ENCODE measurements around the gene CADPS. TPM values are rescaled to one million over a fixed set of nuclear protein-coding genes. Genes with fewer than 3 reads are reported as not detected.

The CADPS gene
- total and polyA plus RNA-seq, 2 experiments from 2014 or later: 2.8 to 8.1 TPM

DNA sequence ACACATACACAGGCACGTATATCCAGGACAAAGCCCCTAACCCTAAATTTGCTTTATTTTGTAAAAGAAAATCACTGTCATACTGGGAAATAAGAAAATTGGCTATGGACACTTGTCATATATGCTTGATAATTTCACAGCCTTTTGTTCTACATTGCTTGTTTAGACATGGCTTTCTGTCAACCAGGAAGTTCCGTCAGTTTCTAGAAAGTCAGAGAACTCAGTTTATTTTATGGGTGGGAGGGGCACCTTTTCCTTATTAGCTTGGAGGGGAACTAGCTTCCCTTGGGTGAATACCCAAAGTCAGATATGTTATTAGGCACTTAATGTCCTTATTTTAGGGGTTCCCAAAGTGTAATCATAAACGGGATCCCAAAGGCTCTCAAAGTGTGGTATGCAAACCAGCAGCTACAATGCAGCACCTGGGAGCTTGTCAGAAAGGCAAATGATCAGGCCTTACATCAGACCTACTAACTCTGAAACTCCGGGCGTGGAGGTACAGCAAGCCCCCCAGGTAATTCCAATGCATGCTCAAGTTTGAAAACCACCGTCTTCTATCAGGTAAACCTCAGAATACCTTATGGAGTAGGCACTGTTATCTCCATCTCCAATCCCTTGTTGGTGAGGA lies 50.1 kb downstream of the CADPS start:
- Histone ChIP-seq H3K9me3 (ENCODE audit: low read depth) (no peaks in the 10 kb centered on the region), H3K4me1 (ENCODE audit: insufficient read depth) (no peaks in the 10 kb centered on the region), H3K36me3 (replicated peaks; ENCODE audit: insufficient read depth, low read depth) (no peaks in the 10 kb centered on the region), H3K4me2 (no peak overlapping the region), H3K27me3 (no peaks in the 10 kb centered on the region), H3K79me2 (no peaks in the 10 kb centered on the region), H2AFZ (no peak overlapping the region), H3K27ac (no peak overlapping the region), H4K20me1 (ENCODE audit: insufficient read depth, poor library complexity, severe bottlenecking) (no peaks in the 10 kb centered on the region), H3K4me3 (no peak overlapping the region), H3K9me2 (replicated peaks; ENCODE audit: insufficient read depth) (no peaks in the 10 kb centered on the region)
- DNase-seq (ENCODE audit: low spot score): no peak
- WGBS (ENCODE audit: low lambda C conversion rate, missing lambda C conversion rate): 86% methylated on average over 6 of the region's 6 CpGs
- TF ChIP-seq EZH2phosphoT487 (IDR thresholded peaks at IDR 0.05; ENCODE audit: low read depth, severe bottlenecking, unreplicated experiment) (no peak), EZH2 (IDR thresholded peaks at IDR 0.05; ENCODE audit: borderline replicate concordance) (no peak)
- TF ChIP-seq, protein P1, sequence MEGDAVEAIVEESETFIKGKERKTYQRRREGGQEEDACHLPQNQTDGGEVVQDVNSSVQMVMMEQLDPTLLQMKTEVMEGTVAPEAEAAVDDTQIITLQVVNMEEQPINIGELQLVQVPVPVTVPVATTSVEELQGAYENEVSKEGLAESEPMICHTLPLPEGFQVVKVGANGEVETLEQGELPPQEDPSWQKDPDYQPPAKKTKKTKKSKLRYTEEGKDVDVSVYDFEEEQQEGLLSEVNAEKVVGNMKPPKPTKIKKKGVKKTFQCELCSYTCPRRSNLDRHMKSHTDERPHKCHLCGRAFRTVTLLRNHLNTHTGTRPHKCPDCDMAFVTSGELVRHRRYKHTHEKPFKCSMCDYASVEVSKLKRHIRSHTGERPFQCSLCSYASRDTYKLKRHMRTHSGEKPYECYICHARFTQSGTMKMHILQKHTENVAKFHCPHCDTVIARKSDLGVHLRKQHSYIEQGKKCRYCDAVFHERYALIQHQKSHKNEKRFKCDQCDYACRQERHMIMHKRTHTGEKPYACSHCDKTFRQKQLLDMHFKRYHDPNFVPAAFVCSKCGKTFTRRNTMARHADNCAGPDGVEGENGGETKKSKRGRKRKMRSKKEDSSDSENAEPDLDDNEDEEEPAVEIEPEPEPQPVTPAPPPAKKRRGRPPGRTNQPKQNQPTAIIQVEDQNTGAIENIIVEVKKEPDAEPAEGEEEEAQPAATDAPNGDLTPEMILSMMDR (IDR thresholded peaks at IDR 0.05; ENCODE audit: poor library complexity): no peak

DNA sequence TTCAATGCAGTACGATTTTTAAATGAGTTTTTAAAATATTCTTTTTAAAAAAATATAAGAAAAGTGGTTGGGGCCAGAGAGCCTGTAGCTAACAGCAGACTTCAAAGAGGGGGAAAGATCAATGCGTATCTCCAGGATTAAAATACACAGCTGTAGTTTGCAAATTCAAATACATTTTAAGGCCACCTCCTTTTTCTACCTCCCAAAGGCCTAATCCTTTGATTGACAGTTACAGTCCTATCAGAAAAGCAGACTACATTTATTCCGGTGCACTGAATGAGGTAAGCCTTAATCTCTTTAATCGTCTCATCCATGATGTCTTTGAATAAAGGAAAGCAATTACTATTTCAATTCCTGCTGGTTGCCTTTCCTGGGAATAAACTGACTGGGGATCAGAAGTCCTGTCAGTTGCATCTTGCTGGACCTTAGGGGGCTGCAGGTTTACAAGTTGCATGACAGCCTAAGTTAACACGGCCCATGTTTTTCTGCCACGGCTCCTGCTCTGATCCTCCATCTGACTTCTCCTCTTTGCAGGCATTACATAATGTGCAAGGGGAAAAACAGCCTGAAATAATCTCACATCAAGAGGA lies 51.7 kb downstream of the CADPS start:
- DNase-seq (ENCODE audit: low spot score): no peak
- H3K4me2 ChIP-seq: no peak overlapping the region
- 78% methylated on average over 6 of the region's 6 CpGs for WGBS (ENCODE audit: low lambda C conversion rate, missing lambda C conversion rate)
- H3K9me3 ChIP-seq (ENCODE audit: low read depth): no peaks in the 10 kb centered on the region
- no peaks in the 10 kb centered on the region for H4K20me1 ChIP-seq (ENCODE audit: insufficient read depth, poor library complexity, severe bottlenecking)
- TF ChIP-seq EZH2phosphoT487 (IDR thresholded peaks at IDR 0.05; ENCODE audit: low read depth, severe bottlenecking, unreplicated experiment) (no peak), EZH2 (IDR thresholded peaks at IDR 0.05; ENCODE audit: borderline replicate concordance) (no peak)
- TF ChIP-seq, protein P1 (IDR thresholded peaks at IDR 0.05; ENCODE audit: poor library complexity): no peak
- H3K4me1 ChIP-seq (ENCODE audit: insufficient read depth): no peaks in the 10 kb centered on the region
- H3K27ac ChIP-seq: no peak overlapping the region
- H3K4me3 ChIP-seq: no peak overlapping the region
- no peaks in the 10 kb centered on the region for H3K9me2 ChIP-seq (replicated peaks; ENCODE audit: insufficient read depth)
- no peaks in the 10 kb centered on the region for H3K36me3 ChIP-seq (replicated peaks; ENCODE audit: insufficient read depth, low read depth)
- H3K27me3 ChIP-seq: no peaks in the 10 kb centered on the region
- no peaks in the 10 kb centered on the region for H3K79me2 ChIP-seq
- no peak overlapping the region for H2AFZ ChIP-seq

GRCh38 chr3:62822905-62823304 lies 52.3 kb downstream of the CADPS start:
- TF ChIP-seq, protein P1 (IDR thresholded peaks at IDR 0.05; ENCODE audit: poor library complexity): no peak
- TF ChIP-seq EZH2 (IDR thresholded peaks at IDR 0.05; ENCODE audit: borderline replicate concordance) (no peak), EZH2phosphoT487 (IDR thresholded peaks at IDR 0.05; ENCODE audit: low read depth, severe bottlenecking, unreplicated experiment) (no peak)
- no peak overlapping the region for H3K4me2 ChIP-seq
- 100% methylated on average over 1 of the region's 1 CpG for WGBS (ENCODE audit: low lambda C conversion rate, missing lambda C conversion rate)
- no peaks in the 10 kb centered on the region for H3K36me3 ChIP-seq (replicated peaks; ENCODE audit: insufficient read depth, low read depth)
- no peaks in the 10 kb centered on the region for H3K79me2 ChIP-seq
- DNase-seq (ENCODE audit: low spot score): no peak
- no peak overlapping the region for H3K4me3 ChIP-seq
- no peaks in the 10 kb centered on the region for H3K27me3 ChIP-seq
- H2AFZ ChIP-seq: no peak overlapping the region
- H4K20me1 ChIP-seq (ENCODE audit: insufficient read depth, poor library complexity, severe bottlenecking): no peaks in the 10 kb centered on the region
- H3K4me1 ChIP-seq (ENCODE audit: insufficient read depth): no peaks in the 10 kb centered on the region
- H3K9me2 ChIP-seq (replicated peaks; ENCODE audit: insufficient read depth): no peaks in the 10 kb centered on the region
- no peaks in the 10 kb centered on the region for H3K9me3 ChIP-seq (ENCODE audit: low read depth)
- no peak overlapping the region for H3K27ac ChIP-seq

Measured in hepatocyte (in vitro differentiated cells).